H9 (cell line): ENCODE measurements around the gene CXCR4. TPM values are rescaled to one million over a fixed set of nuclear protein-coding genes. Genes with fewer than 3 reads are reported as not detected.

Source experiments
- DNase-seq: peaks from one replicate; pipeline ENCODE4 v3.0.0-alpha.2; 2017
- H2AFZ ChIP-seq: one replicate; pipeline ENCODE4 v1.6.1; 2013; ENCODE audit warnings: mild to moderate bottlenecking, low read length, control low read depth, moderate library complexity
- H2AK5ac ChIP-seq: 2 replicates; pipeline ENCODE4 v1.6.1; 2013; ENCODE audit warnings: low read length, control low read depth, mixed read lengths; ENCODE audit not compliant: insufficient read length
- H2BK120ac ChIP-seq: one replicate; pipeline ENCODE4 v1.6.1; 2013; ENCODE audit warnings: low read depth, mild to moderate bottlenecking, low read length, control low read depth, inconsistent platforms; ENCODE audit not compliant: poor library complexity, severe bottlenecking
- H2BK12ac ChIP-seq: 2 replicates; pipeline ENCODE4 v1.6.1; 2013; ENCODE audit warnings: low read length, control low read depth, mixed read lengths, low read depth; ENCODE audit not compliant: insufficient read length
- H2BK15ac ChIP-seq: 2 replicates; pipeline ENCODE4 v1.6.1; 2013; ENCODE audit warnings: low read depth, low read length, control low read depth
- H2BK20ac ChIP-seq: one replicate; pipeline ENCODE4 v1.6.1; 2013; ENCODE audit warnings: low read depth, mild to moderate bottlenecking, low read length, control low read depth, inconsistent platforms; ENCODE audit not compliant: poor library complexity, severe bottlenecking
- H2BK5ac ChIP-seq: 2 replicates; pipeline ENCODE4 v1.6.1; 2013; ENCODE audit warnings: low read length, control low read depth, mixed read lengths; ENCODE audit not compliant: insufficient read length
- H3K14ac ChIP-seq: 2 replicates; pipeline ENCODE4 v1.6.1; 2013; ENCODE audit warnings: low read length, control low read depth; ENCODE audit not compliant: insufficient read depth
- H3K18ac ChIP-seq: 2 replicates; pipeline ENCODE4 v1.6.1; 2013; ENCODE audit warnings: low read depth, mild to moderate bottlenecking, mixed read lengths, low read length, control low read depth; ENCODE audit not compliant: insufficient read length
- H3K23ac ChIP-seq: 2 replicates; pipeline ENCODE4 v1.6.1; 2013; ENCODE audit warnings: low read length, control low read depth, mixed read lengths, low read depth; ENCODE audit not compliant: insufficient read length
- H3K23me2 ChIP-seq: 2 replicates; pipeline ENCODE4 v1.6.1; 2013; ENCODE audit warnings: low read depth, mild to moderate bottlenecking, mixed read lengths, low read length, control low read depth; ENCODE audit not compliant: insufficient read length, poor library complexity, severe bottlenecking
- H3K27ac ChIP-seq: 2 replicates; pipeline ENCODE4 v1.5.1; 2013; ENCODE audit warnings: low read length, control low read depth, mixed read lengths, low read depth; ENCODE audit not compliant: insufficient read length
- H3K27me3 ChIP-seq: 2 replicates; pipeline ENCODE4 v1.6.1; 2013; ENCODE audit warnings: low read length, control low read depth, inconsistent platforms; ENCODE audit not compliant: insufficient read depth
- H3K4ac ChIP-seq: 2 replicates; pipeline ENCODE4 v1.6.1; 2013; ENCODE audit warnings: low read depth, mild to moderate bottlenecking, control low read depth, inconsistent platforms, low read length, moderate library complexity
- H3K4me1 ChIP-seq: 2 replicates; pipeline ENCODE4 v1.6.1; 2013; ENCODE audit warnings: low read length, control low read depth, inconsistent platforms; ENCODE audit not compliant: insufficient read depth
- H3K4me2 ChIP-seq: 2 replicates; pipeline ENCODE4 v1.6.1; 2013; ENCODE audit warnings: low read length, control low read depth, mixed read lengths; ENCODE audit not compliant: insufficient read length, insufficient read depth
- H3K56ac ChIP-seq: 2 replicates; pipeline ENCODE4 v1.6.1; 2013; ENCODE audit warnings: low read depth, mild to moderate bottlenecking, mixed read lengths, low read length, control low read depth; ENCODE audit not compliant: insufficient read length
- H3K79me1 ChIP-seq: 2 replicates; pipeline ENCODE4 v1.6.1; 2013; ENCODE audit warnings: low read depth, mild to moderate bottlenecking, moderate library complexity, low read length, control low read depth, inconsistent platforms; ENCODE audit not compliant: insufficient read depth, poor library complexity, severe bottlenecking
- H3K79me2 ChIP-seq: 2 replicates; pipeline ENCODE4 v1.6.1; 2013; ENCODE audit warnings: low read length, control low read depth, inconsistent platforms; ENCODE audit not compliant: insufficient read depth
- H3K9ac ChIP-seq: 2 replicates; pipeline ENCODE4 v1.6.1; 2013; ENCODE audit warnings: low read length, control low read depth, mixed read lengths; ENCODE audit not compliant: insufficient read length; ENCODE audit errors: extremely low read depth
- H3K9me3 ChIP-seq: one replicate; pipeline ENCODE4 v1.6.1; 2013; ENCODE audit warnings: low read depth, low read length, inconsistent platforms; ENCODE audit not compliant: control insufficient read depth
- H3T11ph ChIP-seq: one replicate; pipeline ENCODE4 v1.6.1; 2013; ENCODE audit warnings: mild to moderate bottlenecking, low read length, control low read depth, inconsistent platforms
- H4K20me1 ChIP-seq: one replicate; pipeline ENCODE4 v1.6.1; 2013; ENCODE audit not compliant: control insufficient read depth, insufficient read length, insufficient read depth
- H4K5ac ChIP-seq: 2 replicates; pipeline ENCODE4 v1.6.1; 2013; ENCODE audit warnings: low read depth, mild to moderate bottlenecking, mixed read lengths, low read length, control low read depth; ENCODE audit not compliant: insufficient read length
- H4K8ac ChIP-seq: replicated peaks from 2 replicates; pipeline ENCODE4 v1.6.1; 2013; ENCODE audit warnings: low read length, control low read depth, mixed read lengths, low read depth; ENCODE audit not compliant: insufficient read length
- H4K91ac ChIP-seq: 2 replicates; pipeline ENCODE4 v1.6.1; 2013; ENCODE audit warnings: low read depth, mild to moderate bottlenecking, moderate library complexity, mixed read lengths, low read length, control low read depth; ENCODE audit not compliant: insufficient read length
- H3K27ac Mint-ChIP-seq, 3 experiments: 2 replicates in 2 of 3; 3 replicates in 1 of 3; pipeline ENCODE4 v1.8.0; 2020 to 2021; ENCODE audit warnings: mixed read lengths in 3 of 3, mild to moderate bottlenecking in 1 of 3, moderate library complexity in 1 of 3
- H3K27me3 Mint-ChIP-seq: 2 replicates; pipeline ENCODE4 v1.8.0; 2021; ENCODE audit warnings: low read depth, mild to moderate bottlenecking, moderate library complexity, mixed read lengths
- H3K36me3 Mint-ChIP-seq, 3 experiments: 2 replicates in 2 of 3; 3 replicates in 1 of 3; pipeline ENCODE4 v1.8.0; 2020 to 2021; ENCODE audit warnings: low read depth in 3 of 3, mixed read lengths in 3 of 3; ENCODE audit not compliant: insufficient read depth in 1 of 3
- H3K4me1 Mint-ChIP-seq, 2 experiments: 2 replicates each; pipeline ENCODE4 v1.8.0; 2020; ENCODE audit warnings: mixed read lengths in 2 of 2
- H3K4me3 Mint-ChIP-seq, 2 experiments: 2 replicates in 1 of 2; 3 replicates in 1 of 2; pipeline ENCODE4 v1.8.0; 2020 to 2021; ENCODE audit warnings: mild to moderate bottlenecking in 2 of 2, mixed read lengths in 2 of 2, moderate library complexity in 1 of 2
- H3K9me3 Mint-ChIP-seq, 2 experiments: 2 replicates in 1 of 2; 3 replicates in 1 of 2; pipeline ENCODE4 v1.8.0; 2020; ENCODE audit warnings: mild to moderate bottlenecking in 2 of 2, mixed read lengths in 2 of 2, moderate library complexity in 1 of 2
- total RNA-seq: library from RNA; stranded (reverse); gene quantifications from 2 replicates; pipeline ENCODE4 v1.2.1, GENCODE V29; 2021
- TF ChIP-seq, protein P1 (sequence below): fragments of 200-600 bp; sonication (generic); conservative IDR thresholded peaks from 3 replicates; pipeline ENCODE4 v1.8.0; 2021; ENCODE audit warnings: antibody characterized with exemption, mild to moderate bottlenecking

CXCR4 gene
- total RNA-seq, 1 experiment from 2014 or later, result 1.0 TPM

DNA sequence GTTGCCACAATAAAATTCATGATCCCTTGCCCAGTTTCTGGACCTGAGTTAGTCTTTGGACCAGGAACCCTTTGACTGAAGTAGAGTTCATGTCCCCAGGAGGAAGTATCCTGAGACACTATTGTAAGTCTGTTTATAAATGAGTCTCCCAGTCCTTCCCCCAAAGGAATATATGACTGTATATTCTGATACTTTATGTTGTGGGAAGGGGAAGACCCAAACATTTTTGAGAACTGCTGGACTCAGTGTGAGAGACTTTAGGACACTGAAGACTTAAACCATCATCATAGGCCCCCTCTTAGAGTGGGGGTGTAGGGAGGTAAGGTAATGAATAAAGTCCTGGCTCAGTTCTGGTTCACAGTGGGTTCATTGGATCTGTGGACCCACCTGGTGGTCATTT lies 28.6 kb upstream of the CXCR4 start:
- Histone ChIP-seq H4K8ac (no peak overlapping the region), H2AFZ (no peak overlapping the region), H4K91ac (no peak overlapping the region), H3K23ac (no peak overlapping the region), H3K18ac (no peak overlapping the region), H3K9ac (no peak overlapping the region), H2BK15ac (no peak overlapping the region), H3K27me3 (no peaks in the 10 kb centered on the region), H4K5ac (no peak overlapping the region), H3K27ac (no peak overlapping the region), H3K79me2 (no peaks in the 10 kb centered on the region), H3K9me3 (no peaks in the 10 kb centered on the region), H3K79me1 (no peaks in the 10 kb centered on the region), H3T11ph (no peak overlapping the region), H3K23me2 (no peaks in the 10 kb centered on the region), H2BK120ac (no peak overlapping the region), H2AK5ac (no peak overlapping the region), H3K4me1 (no peaks in the 10 kb centered on the region), H4K20me1 (no peaks in the 10 kb centered on the region), H3K14ac (no peak overlapping the region), H3K56ac (no peak overlapping the region), H2BK12ac (no peak overlapping the region), H2BK5ac (no peak overlapping the region), H3K4me2 (no peak overlapping the region), H3K4ac (no peak overlapping the region), H2BK20ac (no peak overlapping the region)
- Mint-ChIP-seq H3K27ac (no peak overlapping the region), H3K4me1 (peaks cover 8 to 9% of the 10 kb centered on the region in 2 experiments), H3K9me3 (no peaks in the 10 kb centered on the region; a peak in 1 of 5 replicates), H3K36me3 (no peaks in the 10 kb centered on the region), H3K4me3 (no peak overlapping the region), H3K27me3 (peaks cover 3% of the 10 kb centered on the region; the same call in 1 of the 2 replicates)
- TF ChIP-seq, protein P1, sequence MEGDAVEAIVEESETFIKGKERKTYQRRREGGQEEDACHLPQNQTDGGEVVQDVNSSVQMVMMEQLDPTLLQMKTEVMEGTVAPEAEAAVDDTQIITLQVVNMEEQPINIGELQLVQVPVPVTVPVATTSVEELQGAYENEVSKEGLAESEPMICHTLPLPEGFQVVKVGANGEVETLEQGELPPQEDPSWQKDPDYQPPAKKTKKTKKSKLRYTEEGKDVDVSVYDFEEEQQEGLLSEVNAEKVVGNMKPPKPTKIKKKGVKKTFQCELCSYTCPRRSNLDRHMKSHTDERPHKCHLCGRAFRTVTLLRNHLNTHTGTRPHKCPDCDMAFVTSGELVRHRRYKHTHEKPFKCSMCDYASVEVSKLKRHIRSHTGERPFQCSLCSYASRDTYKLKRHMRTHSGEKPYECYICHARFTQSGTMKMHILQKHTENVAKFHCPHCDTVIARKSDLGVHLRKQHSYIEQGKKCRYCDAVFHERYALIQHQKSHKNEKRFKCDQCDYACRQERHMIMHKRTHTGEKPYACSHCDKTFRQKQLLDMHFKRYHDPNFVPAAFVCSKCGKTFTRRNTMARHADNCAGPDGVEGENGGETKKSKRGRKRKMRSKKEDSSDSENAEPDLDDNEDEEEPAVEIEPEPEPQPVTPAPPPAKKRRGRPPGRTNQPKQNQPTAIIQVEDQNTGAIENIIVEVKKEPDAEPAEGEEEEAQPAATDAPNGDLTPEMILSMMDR, result no peak
- no peak for DNase-seq
